Hypothalamus (tissue), 51 donors: ENCODE results near the gene ACBD6.

Source experiments
- DNase-seq, 51 donors: peaks; one replicate each; lab custom pipeline; 2025; lab: John Stamatoyannopoulos, UW

The ACBD6 gene

DNA sequence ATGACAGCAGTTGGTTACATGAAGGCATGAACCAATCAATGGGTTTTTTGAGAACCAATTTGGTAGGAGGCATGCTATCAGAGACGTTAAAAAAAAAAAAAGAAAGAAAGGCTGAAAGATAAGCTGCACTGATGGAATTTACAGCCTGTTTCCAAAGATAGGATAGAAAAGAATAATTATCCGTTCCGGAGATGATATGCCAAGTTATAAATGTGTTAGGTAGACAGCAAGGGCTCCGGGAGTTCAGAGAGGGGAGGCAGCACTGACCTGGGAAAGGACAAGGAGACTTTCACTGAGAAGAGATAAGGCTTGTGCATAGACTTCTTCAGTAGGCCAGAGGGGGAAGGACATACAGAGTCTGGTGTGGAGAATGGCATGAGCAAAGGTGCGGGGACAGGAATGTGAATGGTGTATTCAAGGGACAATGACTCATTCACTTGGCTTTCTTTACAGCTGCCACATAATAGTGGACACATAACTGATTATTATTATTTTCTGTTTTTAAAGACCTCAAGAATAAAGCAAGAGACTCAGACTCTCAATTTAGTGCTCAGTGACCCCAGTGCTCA, 24.8 kb upstream of the ACBD6 start:
- DNase-seq = no peak

DNA sequence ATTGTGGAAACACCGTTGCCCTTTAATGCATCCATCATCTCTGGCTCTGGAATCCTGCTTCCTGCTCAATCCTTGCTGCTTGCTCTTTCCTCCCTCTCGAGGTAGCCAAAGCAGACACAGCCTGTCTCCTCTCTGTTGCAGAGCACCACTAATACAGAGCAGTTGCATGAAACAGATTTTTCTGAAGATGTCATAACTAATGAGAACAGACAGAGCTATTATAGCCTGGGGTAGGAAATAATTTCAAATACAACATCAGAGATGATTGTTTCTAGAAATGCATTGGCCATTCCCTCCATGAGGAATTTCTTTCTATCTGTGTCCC, 23.3 kb upstream of the ACBD6 start:
- no peak for DNase-seq

DNA sequence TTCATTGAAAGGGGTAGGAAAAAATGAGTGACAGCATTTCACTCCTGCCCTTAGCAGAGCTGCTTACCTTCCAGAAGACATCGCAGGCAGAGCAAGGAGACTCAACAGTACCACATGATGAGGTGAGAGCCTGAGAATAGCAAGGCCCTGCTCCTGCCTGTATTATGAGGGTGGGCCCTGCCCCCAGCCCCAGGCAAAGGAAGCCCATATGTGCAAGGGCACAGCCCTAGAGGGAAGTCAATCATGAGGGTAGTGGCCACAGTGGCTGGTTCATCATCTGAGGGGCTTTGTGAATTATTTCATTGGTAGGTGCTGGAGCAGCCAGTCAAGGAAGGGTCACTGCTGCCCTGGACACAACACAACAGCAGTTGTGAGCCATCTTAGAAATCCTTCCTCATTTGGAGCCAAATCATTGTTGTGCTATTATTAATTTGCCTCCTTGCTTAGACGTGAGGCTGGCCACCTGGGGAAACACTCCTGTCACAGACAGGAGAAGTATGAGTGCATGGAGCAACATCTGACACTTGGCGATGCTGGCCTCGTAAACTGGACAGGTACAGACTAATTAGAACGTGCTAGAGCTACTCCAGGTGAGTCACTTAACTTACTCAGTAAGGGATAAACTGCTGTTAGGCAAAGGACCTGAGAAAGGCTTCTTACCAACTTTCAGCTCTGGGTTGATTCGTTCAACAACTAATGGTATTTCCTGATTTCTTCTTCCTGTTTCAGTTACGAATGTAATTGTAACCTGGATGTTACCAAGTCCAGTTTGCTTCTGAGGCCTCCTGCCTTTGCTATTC, 22.7 kb upstream of the ACBD6 start:
- DNase-seq = no peak

DNA sequence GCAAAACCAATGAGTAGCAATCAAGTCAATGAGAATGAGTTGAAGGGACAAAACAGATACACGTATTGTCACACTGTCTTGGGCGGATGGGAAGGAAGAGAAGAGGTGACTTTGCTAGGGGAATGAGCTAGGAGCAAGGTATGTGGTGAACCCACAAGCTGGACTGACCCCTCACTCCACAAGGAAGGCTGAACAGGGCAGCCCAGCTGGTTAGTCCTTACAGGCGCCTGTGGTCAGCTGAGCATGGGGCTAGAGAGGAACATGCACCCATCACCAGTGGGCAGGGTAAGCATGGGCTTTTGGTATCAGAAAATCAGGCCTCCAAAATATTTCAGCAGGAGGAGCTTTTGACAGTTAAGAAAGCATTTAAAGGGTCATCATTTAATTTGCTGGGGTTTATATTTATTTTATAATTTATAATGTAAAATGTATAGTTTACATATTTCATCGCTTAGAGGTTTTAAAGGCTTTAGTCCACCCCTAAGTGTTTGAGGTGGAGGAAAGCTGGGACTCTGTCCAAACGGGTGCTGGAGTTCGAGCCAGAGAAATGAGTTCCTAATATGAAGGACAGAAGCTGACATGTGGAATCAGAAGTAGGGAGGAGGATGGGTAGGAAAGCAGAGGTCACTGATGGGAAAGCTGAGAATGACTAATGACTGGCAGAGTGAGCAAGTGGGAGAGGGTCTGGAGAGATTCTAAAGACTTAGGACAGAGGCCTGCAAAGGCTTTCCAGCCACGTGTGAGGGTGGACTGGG, 22.0 kb upstream of the ACBD6 start:
- no peak for DNase-seq

DNA sequence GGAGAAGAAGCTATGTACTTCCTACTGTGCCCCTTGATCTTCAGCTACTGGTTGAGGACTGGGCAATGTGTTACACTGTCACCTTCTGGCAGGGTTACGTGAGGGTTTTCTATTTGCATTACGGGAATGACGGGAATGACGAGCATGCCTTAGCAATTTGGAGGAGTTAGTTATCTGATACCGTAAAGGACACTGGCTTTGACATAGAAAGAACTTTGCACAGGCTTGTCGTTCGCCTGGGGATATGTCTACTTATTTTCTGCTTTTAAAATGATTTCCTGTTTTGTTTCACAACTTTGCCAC, 19.8 kb upstream of the ACBD6 start:
- DNase-seq = no peak

GRCh38 chr1:180521474-180522212, 19.3 kb upstream of the ACBD6 start:
- DNase-seq = no peak

DNA sequence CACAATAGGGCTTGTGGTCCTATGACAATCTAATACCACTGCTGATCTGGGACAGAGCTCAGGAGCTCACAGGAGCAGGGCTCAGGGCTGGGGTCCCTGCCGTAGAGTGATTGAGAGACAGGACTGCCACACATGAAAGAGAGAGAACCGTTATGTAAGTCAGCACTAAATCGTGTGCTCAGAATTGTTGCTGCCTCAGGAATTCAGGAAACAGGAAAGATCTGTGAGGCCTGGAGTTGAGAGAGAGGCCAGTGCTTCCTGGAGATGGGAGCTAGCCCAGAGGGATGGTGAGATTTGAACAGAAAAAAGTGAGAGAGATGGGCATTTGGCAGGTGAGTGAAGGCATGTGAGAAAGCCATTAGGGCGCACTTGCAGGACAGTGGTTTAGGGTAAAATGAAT, 17.5 kb upstream of the ACBD6 start:
- no peak for DNase-seq

- peak in 38 of 51 donors; percentile 2 to 83 (median 44) for DNase-seq
Observed at GRCh38 chr1:180515857-180516388, 13.5 kb upstream of the ACBD6 start.

GRCh38 chr1:180515364-180515763, 13.0 kb upstream of the ACBD6 start:
- DNase-seq = no peak

- no peak for DNase-seq
Observed at GRCh38 chr1:180513531-180513930, 11.2 kb upstream of the ACBD6 start.

GRCh38 chr1:180510882-180511281, 8.5 kb upstream of the ACBD6 start:
- DNase-seq = no peak

GRCh38 chr1:180508725-180509097, 6.3 kb upstream of the ACBD6 start:
- no peak for DNase-seq

DNA sequence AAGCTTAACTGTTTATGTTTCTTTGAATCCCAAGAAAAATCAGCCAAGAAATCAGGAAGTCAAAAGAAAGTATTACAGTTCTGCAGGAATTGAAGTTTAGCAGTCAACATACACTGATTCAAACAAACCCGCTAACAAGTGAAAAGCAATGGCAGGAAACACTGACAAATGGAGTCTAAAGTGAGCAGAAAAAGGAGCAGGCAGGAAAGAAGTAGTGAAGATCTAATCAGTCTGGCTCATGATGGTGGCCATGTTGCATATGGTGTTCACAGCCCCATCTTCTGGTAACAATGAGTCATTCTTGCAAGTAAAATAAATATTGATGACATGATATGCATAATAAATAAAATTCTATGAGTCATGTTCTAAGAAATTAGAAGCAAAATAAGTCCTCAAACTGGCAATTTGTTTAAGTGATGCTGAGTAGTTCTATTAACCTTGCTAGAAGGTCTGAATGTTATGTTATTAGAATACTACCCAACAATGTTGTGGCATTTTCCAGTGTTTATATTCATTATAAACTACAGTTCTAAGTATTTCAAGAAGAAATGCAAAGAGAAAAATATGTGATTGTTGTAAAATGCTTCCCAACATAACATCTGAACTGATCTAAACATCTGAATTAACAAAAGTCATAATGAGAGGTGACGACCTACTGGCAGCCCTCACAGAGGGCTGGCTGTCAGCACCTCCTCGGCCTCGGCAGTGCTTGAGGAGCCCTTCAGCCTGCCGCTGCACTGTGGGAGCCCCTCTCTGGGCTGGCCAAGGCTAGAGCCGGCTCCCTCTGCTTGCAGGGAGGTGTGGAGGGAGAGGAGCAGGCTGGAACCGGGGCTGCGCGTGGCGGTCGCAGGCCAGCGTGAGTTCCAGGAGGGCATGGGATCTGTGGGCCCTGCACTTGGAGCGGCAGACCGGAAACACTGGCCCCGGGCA, 5.7 kb upstream of the ACBD6 start:
- no peak for DNase-seq

DNA sequence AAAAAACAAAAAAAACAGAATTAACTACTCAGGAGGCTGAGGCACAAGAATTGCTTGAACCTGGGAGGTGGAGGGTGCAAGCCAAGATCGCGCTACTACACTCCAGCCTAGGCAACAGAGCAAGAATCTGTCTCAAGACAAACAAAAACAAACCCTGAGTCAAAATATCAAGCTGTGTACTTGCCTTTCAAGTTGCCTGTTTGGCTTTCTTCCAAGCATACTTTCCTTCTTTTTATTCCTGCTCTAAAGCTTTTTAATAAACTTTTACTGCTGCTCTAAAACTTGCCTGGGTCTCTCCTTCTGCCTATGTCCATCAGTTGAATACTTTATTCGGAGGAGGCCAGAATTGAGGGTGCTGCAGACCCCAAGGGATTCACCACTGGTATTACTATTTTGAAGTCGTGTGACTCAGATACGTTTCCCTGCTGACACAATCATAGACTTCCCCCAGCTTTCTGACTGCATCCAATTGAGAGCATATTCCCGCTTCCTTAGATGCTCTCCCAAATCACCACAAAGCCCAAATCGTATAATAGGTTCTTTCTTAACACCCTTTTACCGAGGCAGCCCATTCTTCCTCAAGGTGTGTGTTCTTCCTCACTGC, 3.5 kb upstream of the ACBD6 start:
- peak in 1 of 51 donors; percentile 23 for DNase-seq

- no peak for DNase-seq
Observed at GRCh38 chr1:180504186-180504585, 1.8 kb upstream of the ACBD6 start.

- no peak for DNase-seq
Observed at GRCh38 chr1:180503280-180503862, 994 bp upstream of the ACBD6 start.

DNA sequence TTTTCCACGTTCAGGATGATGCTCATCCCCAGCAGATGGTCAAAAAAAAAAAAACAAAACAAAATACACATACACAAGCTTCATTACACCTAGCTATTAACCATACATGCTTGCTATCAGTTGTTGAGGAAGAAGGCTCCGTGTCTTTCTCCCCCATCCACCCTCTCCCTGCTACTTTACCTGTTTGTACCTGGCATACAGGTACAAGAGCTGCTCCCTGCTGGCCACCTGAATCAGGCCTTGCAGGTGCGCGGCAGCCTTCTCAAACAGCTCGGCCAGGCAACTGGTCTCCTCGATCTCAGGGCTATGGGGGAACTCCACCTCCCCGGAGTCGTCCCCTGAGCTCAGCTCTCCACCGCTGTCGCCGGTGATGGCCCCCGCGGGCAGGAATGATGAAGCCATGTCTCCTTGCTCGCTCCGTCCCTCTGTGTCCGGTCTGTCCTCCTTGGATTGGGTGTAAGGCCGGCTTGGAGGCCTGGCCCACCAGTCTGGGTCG, 464 bp downstream of the ACBD6 start:
- DNase-seq = no peak

GRCh38 chr1:180500689-180501088, 1.7 kb downstream of the ACBD6 start:
- no peak for DNase-seq

GRCh38 chr1:180498594-180498993, 3.8 kb downstream of the ACBD6 start:
- DNase-seq = no peak
